ENCODE data around the gene ITGAL.

The ITGAL gene

GRCh38 chr16:30565984-30566383, 93.4 kb downstream of the ITGAL start:
- TF ChIP-seq CTCF (IDR thresholded peaks at IDR 0.05) = no peak

DNA sequence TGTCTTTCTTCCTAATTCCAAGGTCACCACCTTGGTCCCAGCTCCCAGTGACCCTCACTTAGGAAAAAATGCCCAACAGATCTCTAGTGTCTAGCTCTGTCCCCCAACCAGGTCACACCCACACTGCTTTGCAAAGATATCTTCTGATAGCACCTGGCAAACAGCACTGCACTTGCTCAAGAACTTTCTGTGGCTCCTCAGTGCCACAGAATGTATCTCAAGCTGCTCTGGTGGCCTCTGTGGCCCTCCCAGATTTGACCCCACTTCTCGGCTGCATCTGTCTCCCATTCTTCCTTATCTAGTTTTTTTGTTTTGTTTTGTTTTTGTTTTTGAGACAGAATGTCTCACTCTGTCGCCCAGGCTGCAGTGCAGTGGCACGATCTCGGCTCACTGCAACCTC, 94.0 kb downstream of the ITGAL start:
- TF ChIP-seq CTCF (IDR thresholded peaks at IDR 0.05) = no peak

DNA sequence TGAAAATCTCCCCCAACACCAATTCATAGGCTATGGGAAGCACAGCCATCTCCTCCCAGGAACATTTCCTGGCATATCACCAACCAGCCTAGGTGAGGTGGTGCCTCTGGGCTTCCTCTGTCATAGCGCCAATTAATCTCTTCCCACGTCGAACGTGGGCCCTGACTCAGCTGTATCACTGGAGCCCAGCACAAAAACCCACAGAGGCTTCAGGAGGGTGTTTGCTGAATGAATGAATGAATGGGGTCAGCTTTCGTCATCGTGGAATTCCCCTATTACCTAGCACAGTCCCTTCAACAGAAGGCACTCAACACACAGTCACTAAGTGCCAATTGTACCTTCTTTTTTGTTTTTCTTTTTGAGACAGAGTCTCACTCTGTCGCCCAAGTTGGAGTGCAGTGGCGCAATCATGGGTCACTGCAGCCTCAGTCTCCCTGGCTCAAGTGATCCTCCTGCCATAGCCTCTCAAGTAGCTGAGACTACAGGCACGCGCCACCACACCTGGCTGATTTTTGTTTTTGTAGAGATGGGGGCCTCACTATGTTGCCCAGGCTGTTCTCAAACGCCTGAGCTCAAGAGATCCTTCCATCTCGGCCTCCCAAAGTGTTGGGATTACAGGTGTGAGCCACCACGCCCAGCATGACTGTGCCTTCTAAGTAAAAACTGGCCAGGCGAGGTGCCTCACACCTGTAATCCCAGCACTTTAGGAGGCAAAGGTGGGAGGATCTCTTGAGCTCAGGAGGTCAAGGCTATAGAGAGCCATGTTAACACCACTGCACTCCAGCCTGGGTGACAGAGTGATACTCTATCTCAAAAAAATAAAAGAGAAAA, 94.8 kb downstream of the ITGAL start:
- TF ChIP-seq CTCF (IDR thresholded peaks at IDR 0.05) = no peak

GRCh38 chr16:30567991-30568638, 95.6 kb downstream of the ITGAL start:
- no peak for TF ChIP-seq CTCF (IDR thresholded peaks at IDR 0.05)

DNA sequence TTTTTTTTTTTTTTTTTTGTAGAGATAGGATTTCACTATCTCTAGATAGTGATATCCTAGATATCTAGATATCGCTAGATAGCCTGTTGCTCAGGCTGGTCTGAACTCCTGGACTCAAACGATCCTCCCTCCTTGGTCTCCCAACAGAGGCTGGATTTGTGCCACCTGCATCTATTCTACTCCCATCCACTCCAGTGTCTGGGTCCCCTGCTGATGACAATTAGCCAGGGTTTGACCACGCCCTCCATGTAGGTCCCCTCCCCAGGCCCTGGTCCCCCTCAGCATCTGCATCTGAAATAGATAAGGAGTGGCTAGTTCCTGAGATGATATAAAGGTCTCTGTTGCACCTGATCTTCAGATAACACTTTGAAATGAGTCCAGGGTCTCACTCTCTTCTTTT, 96.7 kb downstream of the ITGAL start:
- no peak for TF ChIP-seq CTCF (IDR thresholded peaks at IDR 0.05)

DNA sequence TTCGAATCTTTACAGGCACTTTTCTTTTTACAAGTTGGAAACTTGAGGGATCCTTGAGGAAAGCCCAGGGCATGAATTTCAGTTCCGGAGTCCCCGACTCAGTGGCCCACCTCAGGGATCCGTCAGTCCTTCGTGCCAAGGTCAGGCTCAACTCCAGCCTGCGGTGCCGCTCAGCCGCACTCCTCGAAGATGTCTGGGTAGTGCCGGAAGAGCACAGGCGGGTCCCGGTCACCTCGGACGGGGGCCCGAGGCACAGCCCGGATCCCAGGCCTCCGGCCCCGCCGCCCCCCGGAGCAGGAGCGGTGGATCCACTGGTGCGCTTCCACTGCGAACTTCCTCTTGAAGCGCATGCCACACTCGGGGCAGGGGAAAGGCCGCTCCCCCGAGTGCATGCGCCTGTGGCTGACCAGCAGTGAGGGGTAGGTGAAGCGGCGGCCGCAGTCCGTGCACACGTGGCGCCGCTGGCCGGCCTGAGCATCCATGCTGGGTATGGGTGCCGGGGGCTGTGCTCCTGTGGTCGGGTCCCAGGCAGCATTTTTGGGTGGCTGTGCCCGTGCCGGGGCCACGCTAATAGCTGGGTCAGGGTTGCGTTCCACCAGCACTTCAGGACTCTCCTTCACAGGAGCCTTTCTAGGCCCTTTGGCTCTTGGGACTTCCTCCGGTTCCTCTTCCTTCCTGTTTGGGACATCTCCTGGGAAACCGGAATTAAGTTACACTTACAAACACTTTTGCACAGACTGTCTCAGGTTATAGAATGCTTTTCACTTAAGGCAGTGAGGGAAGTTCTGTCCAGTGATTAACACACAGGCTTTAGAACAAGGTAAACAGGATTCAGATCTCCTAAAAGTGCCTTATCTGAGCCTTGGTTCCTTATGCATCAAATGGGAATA, 97.4 kb downstream of the ITGAL start:
- TF ChIP-seq CTCF (IDR thresholded peaks at IDR 0.05) = no peak

- no peak for TF ChIP-seq CTCF (IDR thresholded peaks at IDR 0.05)
Measured at GRCh38 chr16:30570636-30571444, 98.3 kb downstream of the ITGAL start.

All from LNCAP (cell line).